SU-DHL-6 (cell line): ENCODE data around the gene SH3GL2.

Experiments used
- H2AFZ ChIP-seq: fragments of 200-600 bp; sonication (generic); 2 replicates; pipeline ENCODE4 v1.6.1; 2014; ENCODE audit warnings: low read depth, mild to moderate bottlenecking, moderate library complexity, mixed read lengths, antibody characterized with exemption, low read length; ENCODE audit not compliant: severe bottlenecking
- H3F3A ChIP-seq: fragments of 200-600 bp; shearing (Covaris generic); 2 replicates; pipeline ENCODE4 v1.6.0; 2016; ENCODE audit warnings: antibody characterized with exemption, mild to moderate bottlenecking; ENCODE audit not compliant: insufficient read depth
- H3K27ac ChIP-seq: fragments of 200-600 bp; sonication (generic); 2 replicates; pipeline ENCODE4 v1.5.1; 2016; ENCODE audit warnings: low read depth, mild to moderate bottlenecking, low read length, moderate library complexity, mixed read lengths
- H3K27me3 ChIP-seq: fragments of 200-600 bp; sonication (generic), shearing (Covaris generic); 2 replicates; pipeline ENCODE4 v1.6.0; 2014; ENCODE audit warnings: mild to moderate bottlenecking, low read length
- H3K36me3 ChIP-seq: fragments of 200-600 bp; sonication (generic); 2 replicates; pipeline ENCODE4 v1.6.1; 2014; ENCODE audit warnings: mild to moderate bottlenecking, low read length, mixed read lengths
- H3K4me2 ChIP-seq: fragments of 300-600, 200-600 bp; shearing (Covaris generic), sonication (generic); 2 replicates; pipeline ENCODE4 v1.6.0; 2014; ENCODE audit warnings: low read length, low read depth, mild to moderate bottlenecking; ENCODE audit not compliant: poor library complexity, severe bottlenecking
- H3K4me3 ChIP-seq: fragments of 200-600 bp; sonication (generic); 2 replicates; pipeline ENCODE4 v1.5.1; 2014; ENCODE audit warnings: antibody characterized with exemption, low read length, mild to moderate bottlenecking, mixed read lengths; ENCODE audit not compliant: insufficient read depth, poor library complexity, severe bottlenecking
- H3K79me2 ChIP-seq: fragments of 200-600 bp; sonication (generic); 2 replicates; pipeline ENCODE4 v1.6.1; 2014; ENCODE audit warnings: mild to moderate bottlenecking, low read length, moderate library complexity; ENCODE audit not compliant: insufficient read depth
- H3K9ac ChIP-seq: fragments of 200-600 bp; sonication (generic); 2 replicates; pipeline ENCODE4 v1.7.0; 2014; ENCODE audit warnings: mild to moderate bottlenecking, low read length
- H3K9me2 ChIP-seq: fragments of 200-600 bp; sonication (generic); replicated peaks from 2 replicates; pipeline ENCODE4 v1.6.1; 2014; ENCODE audit warnings: low read length; ENCODE audit not compliant: insufficient read depth
- H3K9me3 ChIP-seq: fragments of 200-600 bp; sonication (generic); 2 replicates; pipeline ENCODE4 v1.6.1; 2014; ENCODE audit warnings: low read length, mixed read lengths; ENCODE audit not compliant: insufficient read depth
- H4K20me1 ChIP-seq: fragments of 200-600 bp; sonication (generic); 2 replicates; pipeline ENCODE4 v1.6.1; 2014; ENCODE audit warnings: low read depth, mild to moderate bottlenecking, antibody characterized with exemption, low read length, moderate library complexity, mixed read lengths
- EZH2phosphoT487 ChIP-seq: fragments of 200-600 bp; sonication (generic), shearing (Covaris generic); conservative IDR thresholded peaks from 2 replicates; pipeline ENCODE4 v1.6.1; 2018; ENCODE audit warnings: mild to moderate bottlenecking, antibody characterized with exemption, low read length, moderate library complexity, mixed read lengths
- TF ChIP-seq, protein P1 (sequence below): fragments of 200-600 bp; sonication (generic); IDR thresholded peaks from one replicate; pipeline ENCODE4 v1.5.1; 2017; ENCODE audit warnings: antibody characterized with exemption, mild to moderate bottlenecking, low read length, moderate library complexity; ENCODE audit not compliant: insufficient read depth, poor library complexity, severe bottlenecking

SH3GL2 gene

DNA sequence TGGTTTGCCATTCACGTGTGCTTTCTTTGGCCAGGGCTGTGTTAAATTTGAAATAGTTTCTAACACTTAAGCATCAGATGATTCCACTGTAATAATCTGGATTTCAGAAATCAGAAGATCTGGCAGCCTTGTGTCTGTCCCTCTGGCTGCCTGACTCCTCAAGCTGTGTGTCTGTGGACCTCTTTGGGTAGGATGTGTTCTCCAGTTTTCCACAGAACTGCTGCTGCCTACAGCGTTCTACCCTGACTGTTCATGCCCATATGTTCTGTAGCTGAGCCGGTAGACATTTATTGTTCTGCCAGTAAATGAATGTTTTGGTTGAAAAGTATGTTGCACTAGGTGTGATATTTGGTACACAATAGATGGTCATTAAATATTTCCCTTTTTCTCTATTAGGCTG, 81.3 kb downstream of the SH3GL2 start:
- Histone ChIP-seq H3K9me2 (0 out of 2 replicates have a peak, but pooled peaks cover 3% of the 10 kb centered on the region), H4K20me1 (no peaks in the 10 kb centered on the region)

DNA sequence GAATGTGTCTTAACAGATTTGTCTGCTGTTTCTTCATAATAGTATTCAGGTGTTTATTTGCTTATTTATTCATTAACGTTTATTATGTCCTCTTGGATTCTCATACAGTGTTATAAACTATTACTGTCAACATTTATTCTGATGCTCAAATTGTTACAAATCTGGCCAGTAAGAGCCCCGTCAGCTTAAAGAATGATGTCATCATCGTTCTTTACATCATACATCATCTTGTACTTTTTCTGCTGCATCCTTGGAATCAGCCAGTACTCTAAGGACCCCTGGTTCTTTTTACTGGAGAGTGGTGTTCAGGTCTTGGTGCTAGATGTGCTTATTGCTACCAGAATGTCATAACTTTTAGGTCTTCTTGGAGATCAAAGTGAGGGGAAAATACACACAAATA, 86.6 kb downstream of the SH3GL2 start:
- no peaks in the 10 kb centered on the region for H3F3A ChIP-seq
- no peaks in the 10 kb centered on the region for H3K9me3 ChIP-seq
- TF ChIP-seq EZH2phosphoT487 = no peak
- TF ChIP-seq, protein P1, sequence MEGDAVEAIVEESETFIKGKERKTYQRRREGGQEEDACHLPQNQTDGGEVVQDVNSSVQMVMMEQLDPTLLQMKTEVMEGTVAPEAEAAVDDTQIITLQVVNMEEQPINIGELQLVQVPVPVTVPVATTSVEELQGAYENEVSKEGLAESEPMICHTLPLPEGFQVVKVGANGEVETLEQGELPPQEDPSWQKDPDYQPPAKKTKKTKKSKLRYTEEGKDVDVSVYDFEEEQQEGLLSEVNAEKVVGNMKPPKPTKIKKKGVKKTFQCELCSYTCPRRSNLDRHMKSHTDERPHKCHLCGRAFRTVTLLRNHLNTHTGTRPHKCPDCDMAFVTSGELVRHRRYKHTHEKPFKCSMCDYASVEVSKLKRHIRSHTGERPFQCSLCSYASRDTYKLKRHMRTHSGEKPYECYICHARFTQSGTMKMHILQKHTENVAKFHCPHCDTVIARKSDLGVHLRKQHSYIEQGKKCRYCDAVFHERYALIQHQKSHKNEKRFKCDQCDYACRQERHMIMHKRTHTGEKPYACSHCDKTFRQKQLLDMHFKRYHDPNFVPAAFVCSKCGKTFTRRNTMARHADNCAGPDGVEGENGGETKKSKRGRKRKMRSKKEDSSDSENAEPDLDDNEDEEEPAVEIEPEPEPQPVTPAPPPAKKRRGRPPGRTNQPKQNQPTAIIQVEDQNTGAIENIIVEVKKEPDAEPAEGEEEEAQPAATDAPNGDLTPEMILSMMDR = no peak
- H3K9ac ChIP-seq = no peak overlapping the region
- no peaks in the 10 kb centered on the region for H3K79me2 ChIP-seq
- H2AFZ ChIP-seq = no peak overlapping the region
- 0 out of 2 replicates have a peak, but pooled peaks cover 3% of the 10 kb centered on the region for H3K9me2 ChIP-seq
- no peak overlapping the region for H3K4me3 ChIP-seq
- no peaks in the 10 kb centered on the region for H3K27me3 ChIP-seq
- H4K20me1 ChIP-seq = no peaks in the 10 kb centered on the region
- H3K36me3 ChIP-seq = no peaks in the 10 kb centered on the region
- H3K27ac ChIP-seq = no peak overlapping the region
- no peak overlapping the region for H3K4me2 ChIP-seq

More for the DNA sequence above, 81.3 kb downstream of the SH3GL2 start:
- no peak overlapping the region for H3K9ac ChIP-seq
- H3K4me3 ChIP-seq = no peak overlapping the region
- H3K79me2 ChIP-seq = no peaks in the 10 kb centered on the region
- no peak for TF ChIP-seq EZH2phosphoT487
- TF ChIP-seq, protein P1 = no peak
- H3K9me3 ChIP-seq = no peaks in the 10 kb centered on the region
- H2AFZ ChIP-seq = no peak overlapping the region
- no peak overlapping the region for H3K4me2 ChIP-seq
- H3K36me3 ChIP-seq = no peaks in the 10 kb centered on the region
- H3F3A ChIP-seq = no peaks in the 10 kb centered on the region
- no peak overlapping the region for H3K27ac ChIP-seq
- no peaks in the 10 kb centered on the region for H3K27me3 ChIP-seq

DNA sequence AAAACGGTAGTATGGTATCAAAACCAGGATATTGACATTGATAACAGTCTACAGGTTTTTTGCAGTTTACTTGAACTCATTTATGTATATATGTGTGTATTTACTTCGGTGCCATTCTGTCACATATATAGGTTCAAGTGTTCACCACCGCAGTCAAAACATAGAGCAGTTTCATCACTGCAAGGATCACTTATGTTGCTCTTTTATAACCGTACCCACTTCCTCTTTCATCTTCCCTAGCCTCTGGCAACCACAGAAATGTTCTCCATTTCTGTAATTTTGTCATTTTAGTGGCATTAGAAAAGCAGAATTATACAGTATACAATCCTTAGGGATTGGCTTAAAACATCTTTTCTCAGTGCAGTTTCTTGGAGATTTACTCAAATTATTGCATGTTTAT, 90.3 kb downstream of the SH3GL2 start:
- Histone ChIP-seq H3K36me3 (no peaks in the 10 kb centered on the region), H3K27ac (no peak overlapping the region), H4K20me1 (no peaks in the 10 kb centered on the region), H3K9ac (no peak overlapping the region), H3K4me3 (no peak overlapping the region), H3K9me2 (no peaks in the 10 kb centered on the region), H3K79me2 (no peaks in the 10 kb centered on the region), H2AFZ (no peak overlapping the region), H3K27me3 (no peaks in the 10 kb centered on the region), H3F3A (no peaks in the 10 kb centered on the region), H3K4me2 (no peak overlapping the region), H3K9me3 (no peaks in the 10 kb centered on the region)
- TF ChIP-seq, protein P1 = no peak
- no peak for TF ChIP-seq EZH2phosphoT487

DNA sequence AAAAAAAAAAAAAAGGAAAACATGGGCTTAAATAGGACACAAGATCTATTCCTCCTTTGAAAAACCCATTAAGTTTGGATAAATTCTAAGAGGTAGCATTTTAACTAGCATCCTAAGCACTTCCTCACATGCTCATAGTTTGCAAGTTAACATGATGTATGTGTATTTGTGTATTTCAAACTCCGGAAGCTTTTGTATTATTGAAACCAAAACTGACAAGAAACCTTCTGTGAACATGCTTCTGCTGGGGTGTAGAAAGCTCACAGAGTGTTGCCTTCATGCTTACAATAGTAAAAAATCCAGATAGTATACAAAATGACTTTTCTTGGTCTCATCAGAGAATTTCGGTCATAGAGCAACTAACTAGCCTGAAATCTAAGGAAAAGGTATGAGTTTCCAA, 103.8 kb downstream of the SH3GL2 start:
- no peak overlapping the region for H3K9ac ChIP-seq

More for the DNA sequence above, 103.8 kb downstream of the SH3GL2 start:
- no peaks in the 10 kb centered on the region for H3K9me3 ChIP-seq
- no peak overlapping the region for H3K4me2 ChIP-seq
- H3F3A ChIP-seq = no peaks in the 10 kb centered on the region
- H3K4me3 ChIP-seq = no peak overlapping the region
- no peaks in the 10 kb centered on the region for H4K20me1 ChIP-seq
- H3K27ac ChIP-seq = no peak overlapping the region
- TF ChIP-seq, protein P1 = no peak
- TF ChIP-seq EZH2phosphoT487 = no peak
- H3K9me2 ChIP-seq = no peaks in the 10 kb centered on the region
- H3K79me2 ChIP-seq = no peaks in the 10 kb centered on the region
- no peaks in the 10 kb centered on the region for H3K27me3 ChIP-seq
- H2AFZ ChIP-seq = no peak overlapping the region
- no peaks in the 10 kb centered on the region for H3K36me3 ChIP-seq
